ENCODE data around the gene ADAMTSL2.

The ADAMTSL2 gene

GRCh38 chr9:133531293-133531692 is 3.2 kb upstream of the ADAMTSL2 start:
- no peak for TF ChIP-seq EP300 (IDR thresholded peaks at IDR 0.05; ENCODE audit: borderline replicate concordance)
- no peak for TF ChIP-seq EGR1 (IDR thresholded peaks at IDR 0.05)
- TF ChIP-seq CEBPB (IDR thresholded peaks at IDR 0.05): no peak
- no peak for TF ChIP-seq TCF12 (IDR thresholded peaks at IDR 0.05; ENCODE audit: low read depth)
- TF ChIP-seq ZBTB7A (IDR thresholded peaks at IDR 0.05; ENCODE audit: low read depth): no peak
- no peak for TF ChIP-seq TEAD4 (IDR thresholded peaks at IDR 0.05)
- no peak for TF ChIP-seq NFIC (IDR thresholded peaks at IDR 0.05)
- TF ChIP-seq YY1 (IDR thresholded peaks at IDR 0.05; ENCODE audit: low read depth): no peak
- no peak for TF ChIP-seq TAF1 (IDR thresholded peaks at IDR 0.05; ENCODE audit: low read depth)
- no peak for TF ChIP-seq FOXM1 (IDR thresholded peaks at IDR 0.05; ENCODE audit: borderline replicate concordance, low read depth)
- TF ChIP-seq USF1 (IDR thresholded peaks at IDR 0.05): no peak

GRCh38 chr9:133532937-133533668 is 1.4 kb upstream of the ADAMTSL2 start:
- TF ChIP-seq YY1 (IDR thresholded peaks at IDR 0.05; ENCODE audit: low read depth): peak; percentile 62
- TF ChIP-seq NFIC (IDR thresholded peaks at IDR 0.05): no peak
- TF ChIP-seq RAD21 (IDR thresholded peaks at IDR 0.05; ENCODE audit: low read depth): peak; percentile 82

DNA sequence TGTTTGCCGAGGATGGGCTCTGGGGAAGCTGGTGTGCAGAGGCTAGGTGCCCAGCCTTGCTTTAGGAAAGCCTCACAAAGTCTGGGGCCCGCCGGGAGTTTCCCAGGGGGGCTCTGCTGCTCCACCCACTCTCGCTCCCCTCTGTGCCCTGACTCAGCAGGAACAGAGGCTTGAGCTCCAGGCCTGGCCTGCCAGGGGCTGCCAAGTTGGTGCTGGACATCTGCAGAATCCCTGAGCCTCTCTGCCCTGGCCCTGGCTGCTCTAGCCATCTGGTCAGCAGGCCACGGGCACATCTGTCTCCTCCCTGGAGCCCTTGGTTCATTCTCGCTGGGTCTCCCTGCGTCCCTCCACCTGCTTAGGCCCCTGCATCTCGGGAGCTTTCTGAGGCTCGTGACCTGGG is 647 bp upstream of the ADAMTSL2 start:
- no peak for TF ChIP-seq YY1 (IDR thresholded peaks at IDR 0.05; ENCODE audit: low read depth)
- TF ChIP-seq CREB1 (IDR thresholded peaks at IDR 0.05; ENCODE audit: low read depth): no peak
- TF ChIP-seq ZBTB7A (IDR thresholded peaks at IDR 0.05; ENCODE audit: low read depth): no peak
- TF ChIP-seq RAD21 (IDR thresholded peaks at IDR 0.05; ENCODE audit: low read depth): no peak
- no peak for TF ChIP-seq FOXM1 (IDR thresholded peaks at IDR 0.05; ENCODE audit: borderline replicate concordance, low read depth)
- TF ChIP-seq CEBPB (IDR thresholded peaks at IDR 0.05): no peak

DNA sequence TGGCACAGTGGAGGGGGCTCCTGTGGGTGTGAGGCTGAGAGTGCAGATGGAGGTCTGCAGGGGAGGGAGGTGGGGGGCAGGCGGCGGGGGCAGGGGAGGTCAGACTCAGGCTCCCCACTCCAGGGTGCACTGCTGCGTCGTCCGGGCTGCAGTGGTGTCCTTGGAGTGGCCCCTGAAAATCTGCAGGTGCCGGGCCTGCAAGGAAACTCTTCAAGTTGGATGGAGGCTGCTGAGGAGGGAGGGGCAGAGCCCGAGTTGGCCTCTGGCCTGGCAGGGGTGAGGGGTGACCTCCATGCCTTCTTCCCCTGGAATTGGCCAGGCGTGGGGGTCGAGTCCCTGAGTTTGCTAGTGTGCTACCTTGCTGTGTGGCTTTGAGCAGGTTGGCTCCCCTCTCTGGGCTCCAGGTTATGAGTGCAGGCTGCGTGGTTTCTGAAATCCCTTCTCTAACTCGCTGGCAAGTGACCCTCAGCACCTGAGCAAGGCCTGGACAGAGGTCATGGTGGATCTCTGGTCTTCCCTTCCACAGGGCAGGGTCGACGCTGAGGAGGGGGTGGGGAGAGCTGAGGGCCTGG is 888 bp downstream of the ADAMTSL2 start:
- TF ChIP-seq CEBPB (IDR thresholded peaks at IDR 0.05): no peak
- TF ChIP-seq EGR1 (IDR thresholded peaks at IDR 0.05): no peak
- TF ChIP-seq RAD21 (IDR thresholded peaks at IDR 0.05; ENCODE audit: low read depth): no peak
- TF ChIP-seq NFIC (IDR thresholded peaks at IDR 0.05): no peak
- TF ChIP-seq ZBTB7A (IDR thresholded peaks at IDR 0.05; ENCODE audit: low read depth): no peak
- no peak for TF ChIP-seq EP300 (IDR thresholded peaks at IDR 0.05; ENCODE audit: borderline replicate concordance)
- no peak for TF ChIP-seq TCF12 (IDR thresholded peaks at IDR 0.05; ENCODE audit: low read depth)

- TF ChIP-seq EGR1 (IDR thresholded peaks at IDR 0.05) (no peak), FOXM1 (IDR thresholded peaks at IDR 0.05; ENCODE audit: borderline replicate concordance, low read depth) (no peak), YY1 (IDR thresholded peaks at IDR 0.05; ENCODE audit: low read depth) (no peak), USF1 (IDR thresholded peaks at IDR 0.05) (no peak), ZBTB7A (IDR thresholded peaks at IDR 0.05; ENCODE audit: low read depth) (no peak), TEAD4 (IDR thresholded peaks at IDR 0.05) (no peak), CREB1 (IDR thresholded peaks at IDR 0.05; ENCODE audit: low read depth) (no peak), REST (IDR thresholded peaks at IDR 0.05; ENCODE audit: low read depth) (no peak)
- TF ChIP-seq, protein P1, sequence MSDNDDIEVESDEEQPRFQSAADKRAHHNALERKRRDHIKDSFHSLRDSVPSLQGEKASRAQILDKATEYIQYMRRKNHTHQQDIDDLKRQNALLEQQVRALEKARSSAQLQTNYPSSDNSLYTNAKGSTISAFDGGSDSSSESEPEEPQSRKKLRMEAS (IDR thresholded peaks at IDR 0.05): no peak
Observed at GRCh38 chr9:133536080-133536479, 1.6 kb downstream of the ADAMTSL2 start.

GRCh38 chr9:133536536-133536935 is 2.0 kb downstream of the ADAMTSL2 start:
- TF ChIP-seq TEAD4 (IDR thresholded peaks at IDR 0.05): no peak
- no peak for TF ChIP-seq EP300 (IDR thresholded peaks at IDR 0.05; ENCODE audit: borderline replicate concordance)
- no peak for TF ChIP-seq NFIC (IDR thresholded peaks at IDR 0.05)

DNA sequence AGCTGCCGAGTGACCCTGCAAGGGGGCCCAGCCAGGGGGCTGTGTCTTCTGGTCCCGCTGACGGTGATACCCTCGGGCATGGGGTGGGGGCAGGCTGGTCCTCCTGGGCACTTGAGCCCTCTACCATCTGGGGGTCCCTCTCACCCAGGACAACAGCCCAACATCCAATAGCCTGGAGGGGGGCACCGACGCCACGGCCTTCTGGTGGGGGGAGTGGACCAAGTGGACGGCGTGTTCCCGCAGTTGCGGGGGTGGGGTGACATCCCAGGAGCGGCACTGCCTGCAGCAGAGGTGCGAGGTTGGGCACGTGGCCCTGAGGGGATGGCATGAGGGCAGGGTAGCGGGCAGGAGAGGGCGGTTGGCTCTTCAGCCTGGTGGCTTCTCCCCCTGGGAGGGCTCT is 2.8 kb downstream of the ADAMTSL2 start:
- no peak for TF ChIP-seq ZBTB7A (IDR thresholded peaks at IDR 0.05; ENCODE audit: low read depth)
- no peak for TF ChIP-seq NFIC (IDR thresholded peaks at IDR 0.05)

DNA sequence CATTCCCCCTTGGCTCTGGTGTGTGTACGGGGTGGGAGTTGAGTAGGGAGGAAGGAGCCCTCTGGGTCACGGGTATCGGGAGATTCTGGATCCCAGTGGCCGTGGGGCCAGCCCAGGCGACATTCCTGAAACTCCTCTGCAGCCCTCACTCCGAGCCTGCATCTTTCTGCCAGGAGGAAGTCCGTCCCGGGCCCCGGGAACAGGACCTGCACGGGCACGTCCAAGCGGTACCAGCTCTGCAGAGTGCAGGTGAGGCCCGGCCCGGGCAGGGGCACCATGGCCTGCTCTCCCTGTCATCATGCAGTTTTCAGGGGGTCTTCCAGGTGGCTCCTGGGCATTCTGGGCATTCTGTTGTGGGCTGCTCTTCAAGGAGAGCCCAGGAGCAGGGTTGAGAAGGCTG is 3.7 kb downstream of the ADAMTSL2 start:
- TF ChIP-seq REST (IDR thresholded peaks at IDR 0.05; ENCODE audit: low read depth) (no peak), CEBPB (IDR thresholded peaks at IDR 0.05) (no peak), ZBTB7A (IDR thresholded peaks at IDR 0.05; ENCODE audit: low read depth) (no peak), EGR1 (IDR thresholded peaks at IDR 0.05) (no peak), TEAD4 (IDR thresholded peaks at IDR 0.05) (no peak), TAF1 (IDR thresholded peaks at IDR 0.05; ENCODE audit: low read depth) (no peak), CREB1 (IDR thresholded peaks at IDR 0.05; ENCODE audit: low read depth) (no peak), TCF12 (IDR thresholded peaks at IDR 0.05; ENCODE audit: low read depth) (no peak), EP300 (IDR thresholded peaks at IDR 0.05; ENCODE audit: borderline replicate concordance) (no peak)
- TF ChIP-seq, protein P1 (IDR thresholded peaks at IDR 0.05): no peak
